ENCODE data around the gene GLP1R. TPM values are rescaled to one million over a fixed set of nuclear protein-coding genes. Genes with fewer than 3 reads are reported as not detected.

The GLP1R gene
- total and polyA plus RNA-seq, 2 of the 4 experiments (the other 2 are of a cell fraction): not detected

DNA sequence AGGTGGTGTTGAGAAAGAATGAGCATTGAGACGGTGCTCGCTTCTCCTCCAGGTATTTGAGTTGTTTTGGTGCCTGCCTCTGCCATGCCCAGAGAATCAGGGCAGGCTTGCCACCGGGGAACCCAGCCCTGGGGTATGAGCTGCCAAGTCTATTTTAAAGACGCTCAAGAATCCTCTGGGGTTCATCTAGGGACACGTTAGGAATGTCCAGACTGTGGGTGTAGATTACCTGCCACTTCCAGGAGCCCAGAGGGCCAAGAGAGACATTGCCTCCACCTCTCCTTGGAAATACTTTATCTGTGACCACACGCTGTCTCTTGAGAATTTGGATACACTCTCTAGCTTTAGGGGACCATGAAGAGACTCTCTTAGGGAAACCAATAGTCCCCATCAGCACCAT is 38.1 kb downstream of the GLP1R start:
- Histone ChIP-seq H3K36me3 (ENCODE audit: control insufficient read depth, insufficient read depth, low read length) (no peaks in the 10 kb centered on the region), H3K27ac (ENCODE audit: insufficient read depth, low read length) (no peak overlapping the region), H2AFZ (replicated peaks; ENCODE audit: low read length, poor library complexity) (no peak overlapping the region), H3K9ac (ENCODE audit: low read depth, low read length) (no peak overlapping the region), H3K18ac (ENCODE audit: low read depth, low read length) (no peak overlapping the region), H4K91ac (ENCODE audit: insufficient read depth, low read depth, low read length) (no peak overlapping the region), H4K20me1 (ENCODE audit: insufficient read depth, low read length) (no peaks in the 10 kb centered on the region), H3K79me1 (ENCODE audit: low read depth in 1 of 2, low read length in 2 of 2) (no peaks in the 10 kb centered on the region), H3K9me3 (ENCODE audit: control insufficient read depth, insufficient read depth, low read length) (no peaks in the 10 kb centered on the region), H2BK20ac (ENCODE audit: low read depth, low read length) (no peak overlapping the region), H3K56ac (ENCODE audit: extremely low read depth, insufficient read depth, low read length) (no peak overlapping the region), H2AK5ac (ENCODE audit: low read depth, low read length) (no peak overlapping the region), H2BK15ac (ENCODE audit: low read depth, low read length) (no peak overlapping the region), H3K4me2 (ENCODE audit: low read depth, low read length) (no peak overlapping the region), H4K5ac (ENCODE audit: low read depth, low read length) (no peak overlapping the region), H4K8ac (ENCODE audit: low read depth in 2 of 2, low read length in 2 of 2) (no peak overlapping the region), H3K4ac (ENCODE audit: low read depth, low read length) (no peak overlapping the region), H3K14ac (replicated peaks; ENCODE audit: low read depth, low read length) (no peak overlapping the region), H2AK9ac (replicated peaks; ENCODE audit: low read depth, low read length, poor library complexity) (no peak overlapping the region), H3K9me1 (ENCODE audit: insufficient read depth, low read length) (no peaks in the 10 kb centered on the region), H3K4me3 (ENCODE audit: insufficient read depth, low read depth, low read length) (no peak overlapping the region), H3K23ac (ENCODE audit: low read depth, low read length) (no peak overlapping the region), H2BK120ac (ENCODE audit: low read depth, low read length) (no peak overlapping the region), H3K27me3 (ENCODE audit: control insufficient read depth, insufficient read depth, low read length) (peaks cover 4% of the 10 kb centered on the region; the same call in 1 of the 2 replicates), H3K4me1 (ENCODE audit: control insufficient read depth, insufficient read depth, low read length) (no peaks in the 10 kb centered on the region), H2BK5ac (ENCODE audit: low read depth, low read length, poor library complexity, severe bottlenecking) (no peak overlapping the region)
- no TSS peak for BruUV-seq (replicated peaks)
- dilution Hi-C loops (cut with HindIII; ENCODE audit: low sequenced_read_pairs, unreplicated experiment): no loop called here
- in situ Hi-C loops (cut with MboI; ENCODE audit: low sequenced_read_pairs): no loop called here
- 60% methylated on average over 1 of the region's 6 CpGs; no CpG with 5 or more reads in 1 of the 2 experiments for WGBS, 2 experiments (ENCODE audit: extremely low coverage in 2 of 2, insufficient read length in 1 of 2)
- DNase-seq: no peak
- ATAC-seq (ENCODE audit: low read depth): no peak
- no peak for TF ChIP-seq CEBPB (IDR thresholded peaks at IDR 0.05; ENCODE audit: low read depth, low read length)
- TF ChIP-seq MAFK (IDR thresholded peaks at IDR 0.05; ENCODE audit: low read depth, low read length): no peak
- TF ChIP-seq CHD1 (IDR thresholded peaks at IDR 0.05; ENCODE audit: low read depth, low read length): no peak
- no peak for TF ChIP-seq MXI1 (IDR thresholded peaks at IDR 0.05; ENCODE audit: borderline replicate concordance, low read depth, low read length)
- POLR2A ChIA-PET (ENCODE audit: unreplicated experiment): no interaction called here
- intact Hi-C loops (cut with micrococcal nuclease): no loop called here
- CTCF ChIA-PET: no interaction called here
